ENCODE measurements around the gene TMEM178A.

DNA sequence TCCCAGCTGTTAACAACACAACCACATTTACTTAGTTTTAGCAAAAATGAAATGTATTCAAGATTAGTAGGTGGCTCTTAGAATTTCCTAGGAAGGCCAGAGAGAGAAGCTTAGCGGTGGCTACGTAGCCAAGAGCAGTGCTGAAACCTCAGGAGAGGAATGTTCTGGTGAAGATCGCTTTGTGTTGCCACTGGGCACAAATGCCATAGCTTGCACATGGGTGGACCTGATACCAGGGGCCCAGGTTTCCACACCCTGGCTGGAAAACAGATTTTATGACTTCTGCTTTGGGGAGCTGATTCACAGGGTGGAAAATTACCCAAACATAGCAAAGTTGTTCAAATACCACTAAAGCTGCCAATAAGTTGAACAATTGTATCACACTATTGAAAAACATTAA is 69.9 kb downstream of the TMEM178A start:
- TF ChIP-seq CTCF (IDR thresholded peaks at IDR 0.05; ENCODE audit: insufficient read depth, low read depth, low read length) = no peak
- TF ChIP-seq EZH2 (IDR thresholded peaks at IDR 0.05; ENCODE audit: insufficient read depth, low read length) = no peak
